DMS79 treated with DMSO at 0.1 percent for 48 hours (cell line): ENCODE measurements around the gene FHL3.

ENCODE experiments used
- DNase-seq: peaks from one replicate; lab custom pipeline; 2025; lab: John Stamatoyannopoulos, UW

The FHL3 gene

DNA sequence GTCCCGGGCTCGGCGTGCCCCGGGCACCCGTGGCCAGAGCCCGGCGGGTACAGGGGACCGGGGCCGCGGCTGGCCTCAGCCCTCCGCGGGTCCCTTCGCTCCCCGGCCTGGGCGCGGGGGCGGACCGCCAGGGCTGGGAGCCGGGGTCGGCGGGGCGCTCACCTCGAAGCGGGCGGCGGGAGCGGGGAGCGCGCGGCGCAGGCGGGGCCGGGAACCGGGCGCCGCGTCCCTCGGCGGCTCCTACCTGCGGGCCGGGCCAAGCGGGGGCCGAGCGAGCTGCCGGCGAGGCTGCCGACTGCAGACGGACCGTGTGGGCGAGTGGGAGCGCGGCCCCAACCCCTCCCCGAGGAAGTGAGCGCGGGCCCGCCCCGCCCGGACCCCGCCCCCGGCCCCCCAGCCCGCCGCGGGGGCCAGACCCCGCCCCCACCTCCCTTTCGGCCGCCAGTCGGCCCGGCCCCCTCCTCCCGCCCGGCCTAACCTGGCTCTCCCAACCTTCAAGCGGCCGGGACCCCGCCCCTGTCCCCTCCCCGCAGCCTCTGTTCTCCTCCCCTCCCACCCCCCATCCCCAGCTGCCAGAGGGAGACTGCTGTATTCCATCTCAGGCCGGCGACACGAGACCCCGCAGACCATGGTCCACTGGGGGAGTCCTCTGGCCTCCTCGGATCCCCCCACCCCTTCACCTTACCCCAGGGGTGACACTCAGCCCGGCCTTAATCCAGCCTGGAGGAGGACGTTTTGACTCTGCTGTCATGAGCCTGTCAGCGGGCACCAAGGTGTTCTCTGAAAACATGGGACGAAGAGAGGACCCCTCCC lies at the start of gene FHL3:
FHL3 (minus strand) TSS at position 320 of the 813 bp plus-strand sequence. CDS start 6,102 bp downstream, outside the sequence.
- peak; percentile 31 for DNase-seq

GRCh38 chr1:38053416-38054091 lies 48.2 kb upstream of the FHL3 start:
- no peak for DNase-seq

GRCh38 chr1:38052750-38053415 lies 47.6 kb upstream of the FHL3 start:
- DNase-seq, result no peak

DNA sequence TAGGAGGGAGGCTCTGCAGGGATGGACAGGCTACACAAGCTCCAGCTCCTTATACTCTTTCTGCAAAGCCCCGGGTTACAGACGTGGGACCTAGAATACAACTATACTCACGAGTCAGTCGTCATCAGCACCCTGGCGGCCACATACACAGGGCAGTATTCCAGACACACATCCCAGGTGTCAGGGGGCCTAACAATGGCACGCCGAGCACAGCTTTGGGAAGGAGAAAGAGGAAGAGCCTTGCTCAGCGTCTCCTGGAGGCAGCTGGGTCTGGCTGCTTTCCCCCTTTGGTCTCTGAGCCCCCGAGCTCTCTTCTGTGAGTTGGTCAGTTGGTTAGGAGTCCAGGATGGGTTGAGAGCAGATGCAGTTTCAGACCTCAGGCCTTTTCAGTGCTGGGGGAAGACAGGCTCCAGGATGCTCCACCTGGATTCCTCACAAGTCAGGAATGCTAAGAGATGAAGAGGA lies 45.8 kb upstream of the FHL3 start:
- no peak for DNase-seq

DNA sequence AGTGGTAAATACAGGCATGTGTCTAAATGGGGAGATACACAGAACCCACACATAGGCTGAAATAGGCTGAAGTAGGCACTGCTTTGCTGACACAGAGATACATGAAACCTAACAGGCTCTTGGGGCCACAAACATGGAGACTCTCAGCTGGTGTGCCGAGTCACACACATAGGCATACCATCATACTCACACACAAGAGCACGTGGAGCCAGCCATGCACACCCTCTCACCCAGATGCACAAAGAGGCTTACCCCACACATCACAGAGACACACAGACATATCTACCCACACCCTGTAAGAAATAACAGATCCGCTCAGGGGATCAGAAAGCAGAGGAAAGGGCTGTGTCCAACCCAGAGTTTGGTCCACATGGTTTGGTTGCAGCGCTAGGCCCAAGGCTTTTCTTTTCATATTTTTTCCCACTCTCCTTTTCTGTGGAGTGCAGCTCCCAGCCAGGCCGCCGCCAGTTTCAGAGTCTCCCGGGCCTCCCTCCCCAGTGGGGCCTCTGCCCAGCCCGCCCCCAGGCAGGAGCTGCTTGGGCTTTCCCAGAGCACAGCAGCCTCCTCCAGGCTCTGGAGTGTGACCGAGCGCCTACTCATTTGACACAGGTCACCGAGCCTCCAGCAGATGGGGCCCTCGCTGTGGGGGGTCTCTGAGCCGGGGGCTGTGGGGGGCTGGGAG lies 45.2 kb upstream of the FHL3 start:
- no peak for DNase-seq

DNA sequence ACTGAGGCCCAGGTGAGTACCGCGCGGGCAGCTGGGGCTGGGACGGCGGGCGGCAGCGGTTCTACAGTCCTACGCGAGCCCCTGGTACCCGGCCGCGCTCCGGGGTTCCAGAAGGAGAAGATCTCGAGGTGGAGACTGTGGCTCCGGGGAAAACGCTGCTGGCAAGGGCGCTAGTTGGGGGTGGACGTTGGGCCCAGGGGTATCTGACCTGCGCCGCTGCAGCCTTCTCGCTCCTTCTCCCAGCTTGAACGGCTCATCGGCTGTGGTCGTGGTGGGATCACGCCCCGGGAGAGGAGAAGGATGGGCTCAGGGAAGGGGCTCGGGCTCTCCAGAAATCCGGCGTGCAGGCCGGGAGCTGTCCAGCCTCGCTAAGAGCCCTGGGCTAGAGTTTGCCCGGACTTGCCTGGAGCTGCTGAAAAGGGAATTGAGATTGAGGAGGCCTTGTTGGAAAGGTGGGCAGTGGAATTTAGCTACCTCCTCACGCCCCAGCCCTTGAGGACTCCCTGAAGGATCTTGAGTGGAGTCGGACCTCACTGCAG lies 42.4 kb upstream of the FHL3 start:
- no peak for DNase-seq

DNA sequence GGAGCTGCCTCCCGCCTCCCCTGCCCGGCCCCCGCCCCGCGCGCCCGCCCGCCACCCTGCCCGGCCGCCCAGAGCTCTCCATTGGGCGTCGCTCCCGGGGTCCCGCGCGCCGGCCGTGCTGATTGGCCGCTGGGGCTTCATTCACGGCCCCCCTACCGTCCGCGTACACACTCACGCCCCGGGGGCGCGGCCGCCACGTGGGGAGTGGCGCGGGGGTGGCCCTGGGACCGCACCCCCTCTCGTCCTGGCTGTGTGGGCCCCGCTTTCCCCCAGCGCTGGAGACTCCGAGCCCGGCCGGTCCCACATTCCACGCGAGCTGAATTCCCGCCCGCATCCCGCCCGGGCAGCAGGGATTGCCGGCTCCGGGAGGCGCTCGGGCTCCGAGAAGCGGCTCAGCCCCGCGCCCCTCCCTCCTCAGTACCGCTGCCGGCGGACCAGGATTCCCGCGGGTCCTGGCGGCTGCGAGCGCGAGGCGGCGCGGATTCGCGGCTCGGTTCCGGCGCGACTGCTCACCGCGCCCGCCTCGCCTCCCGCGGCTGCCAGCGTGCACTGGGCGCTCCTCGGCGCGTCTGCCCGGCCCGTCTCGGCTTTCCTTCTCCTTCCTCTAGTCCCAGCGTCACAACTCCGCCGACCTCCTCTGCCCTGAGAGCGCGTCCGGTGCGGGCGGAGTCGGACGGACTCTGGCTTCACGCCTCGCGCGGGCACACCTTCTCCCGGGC lies 41.7 kb upstream of the FHL3 start:
- peak; percentile 81 for DNase-seq

DNA sequence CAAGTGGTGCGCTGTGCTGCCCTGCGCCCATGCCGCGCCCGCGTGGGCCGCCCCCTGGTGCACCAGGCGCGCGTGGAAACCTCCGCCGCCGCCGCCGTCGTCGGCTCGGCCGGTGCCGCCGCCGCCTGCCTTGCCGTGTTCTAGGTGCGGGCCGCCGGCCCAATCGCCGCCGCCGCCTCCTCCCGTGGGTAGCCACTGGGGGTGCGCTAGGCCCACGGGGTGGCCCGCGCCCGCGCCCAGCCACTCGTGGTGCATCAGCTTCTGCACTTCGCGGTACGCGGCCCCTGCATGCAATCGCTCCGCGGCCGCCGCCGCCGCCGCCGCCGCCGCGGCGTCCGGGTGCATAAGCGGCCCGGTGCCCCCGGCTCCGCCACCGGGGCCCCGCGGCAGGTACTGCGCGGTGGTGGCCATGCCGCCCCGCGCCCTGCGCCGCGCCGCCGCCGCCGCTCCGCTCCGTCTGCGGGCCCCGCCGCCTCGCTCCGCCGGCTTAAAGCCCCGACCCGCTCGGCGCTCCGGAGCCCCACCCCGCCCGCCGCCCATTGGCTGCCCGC lies 41.1 kb upstream of the FHL3 start, which contains the start of gene POU3F1:
POU3F1 (minus strand) TSS at position 461 of the 551 bp plus-strand sequence; CDS start at position 411, 50 bp downstream.
- DNase-seq, result no peak

DNA sequence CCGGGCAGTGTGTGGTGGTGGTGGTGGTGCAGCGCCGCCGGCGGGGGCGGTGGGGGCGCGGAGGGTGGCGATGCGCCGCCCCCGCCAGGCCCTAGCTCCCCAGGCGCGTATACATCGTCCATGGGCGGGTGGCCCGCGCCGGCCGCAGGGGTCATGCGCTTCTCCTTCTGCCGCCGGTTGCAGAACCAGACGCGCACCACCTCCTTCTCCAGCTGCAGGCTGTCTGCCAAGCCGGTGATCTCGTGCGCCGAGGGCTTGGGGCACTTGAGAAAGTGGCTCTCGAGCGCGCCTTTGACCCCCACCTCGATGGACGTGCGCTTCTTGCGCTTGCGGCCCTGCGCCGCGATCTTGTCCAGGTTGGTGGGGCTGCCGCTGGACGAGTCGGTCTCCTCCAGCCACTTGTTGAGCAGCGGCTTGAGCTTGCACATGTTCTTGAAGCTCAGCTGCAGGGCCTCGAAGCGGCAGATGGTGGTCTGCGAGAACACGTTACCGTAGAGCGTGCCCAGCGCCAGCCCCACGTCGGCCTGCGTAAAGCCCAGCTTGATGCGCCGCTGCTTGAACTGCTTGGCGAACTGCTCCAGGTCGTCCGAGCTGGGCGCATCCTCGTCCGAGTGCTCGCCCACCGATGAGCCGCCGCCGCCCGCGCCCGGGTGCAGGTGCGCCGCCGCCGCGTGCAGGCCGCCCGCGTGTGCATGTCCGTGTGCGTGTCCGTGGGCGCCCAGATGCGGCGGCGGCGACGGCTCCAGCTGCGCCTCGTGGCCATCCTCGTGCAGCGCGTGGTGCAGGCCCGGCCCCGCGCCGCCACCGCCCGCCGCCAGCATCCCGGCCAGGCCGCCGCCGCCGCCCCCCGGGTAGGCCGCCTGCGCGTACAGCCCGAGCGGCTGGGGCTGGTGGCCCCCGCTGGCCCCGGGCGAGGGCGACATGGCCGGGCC lies 40.4 kb upstream of the FHL3 start:
- DNase-seq, result peak; percentile 75

- DNase-seq, result no peak
These were observed 39.2 kb upstream of the FHL3 start for GRCh38 chr1:38044221-38045215.

- no peak for DNase-seq
These were observed 37.9 kb upstream of the FHL3 start for GRCh38 chr1:38043036-38043747.

DNA sequence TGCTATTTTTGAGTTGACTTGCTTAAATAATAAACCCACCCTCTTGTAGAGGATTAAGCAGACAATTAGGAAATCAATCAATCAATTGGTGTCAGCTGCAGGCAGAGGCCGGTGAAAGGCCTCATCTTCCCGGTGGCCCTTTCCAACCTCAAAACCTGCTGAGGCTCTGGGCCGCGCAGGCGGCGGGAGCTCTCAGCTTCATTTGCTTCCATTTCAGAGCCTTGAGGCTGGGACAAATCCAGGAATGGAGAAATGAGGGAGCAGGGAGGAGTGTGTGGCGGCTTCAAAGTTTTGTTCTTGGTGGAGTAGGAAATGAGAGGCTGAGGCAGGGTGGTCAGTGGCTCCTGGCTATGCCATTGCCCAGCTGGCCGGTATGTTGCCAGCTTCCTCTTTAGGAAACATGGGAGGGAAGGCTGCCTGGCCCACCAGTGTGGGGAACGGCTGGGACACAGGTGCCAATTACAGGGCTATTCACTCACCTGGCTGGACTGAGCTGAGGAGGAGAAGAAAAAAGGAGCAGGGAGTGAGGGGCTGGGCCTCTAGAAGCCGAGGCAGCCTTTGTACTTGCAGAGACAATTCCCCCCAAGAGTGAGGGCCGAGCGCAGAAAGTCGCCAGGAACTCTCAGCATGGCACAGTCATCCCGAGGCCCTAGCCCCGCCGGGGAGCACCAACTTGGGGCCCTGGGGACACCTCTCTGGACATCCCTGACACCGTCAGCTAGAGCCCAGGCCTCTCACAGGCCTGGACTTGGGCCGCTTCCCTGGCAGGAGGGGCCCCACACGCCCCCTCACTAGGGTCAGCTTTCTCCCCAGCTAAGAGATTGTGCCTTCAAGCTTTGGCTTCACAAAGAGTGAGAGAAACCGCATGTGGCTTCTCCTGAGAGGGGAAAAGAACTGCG lies 36.9 kb upstream of the FHL3 start:
- DNase-seq, result no peak

- DNase-seq, result no peak
These were observed 34.2 kb upstream of the FHL3 start for GRCh38 chr1:38039331-38040088.

GRCh38 chr1:38038861-38039260 lies 33.5 kb upstream of the FHL3 start:
- DNase-seq, result no peak

GRCh38 chr1:38037221-38037939 lies 32.1 kb upstream of the FHL3 start:
- no peak for DNase-seq
